Right lobe of liver (tissue), 4 donors: ENCODE results near the gene PDF.
"Not testable (repeated sequence)": the region's sequence is repeated elsewhere in the genome, so short reads cannot be mapped to it uniquely, and the experiment has no call there.

Source experiments
- POLR2A ChIP-seq: fragments of 450-650 bp; IDR thresholded peaks from one replicate; pipeline ENCODE4 v1.6.1; 2017; ENCODE audit warnings: antibody characterized with exemption, mild to moderate bottlenecking
- TF ChIP-seq, protein P1 (sequence below), 4 donors: fragments of 200-600 bp in 3 of 4; fragments of 450-650 bp in 1 of 4; IDR thresholded peaks; one replicate each; pipeline versions ENCODE4 v1.5.1 to v1.8.0; 2016 to 2022; ENCODE audit warnings: antibody characterized with exemption in 4 of 4, mild to moderate bottlenecking in 2 of 4
- donor health status: DM: no; HTN: no; CAD: no.
- donor health status: DM: no; HTN: no; CAD: no.
- donor health status: DM: no; HTN: yes; CAD: no.

DNA sequence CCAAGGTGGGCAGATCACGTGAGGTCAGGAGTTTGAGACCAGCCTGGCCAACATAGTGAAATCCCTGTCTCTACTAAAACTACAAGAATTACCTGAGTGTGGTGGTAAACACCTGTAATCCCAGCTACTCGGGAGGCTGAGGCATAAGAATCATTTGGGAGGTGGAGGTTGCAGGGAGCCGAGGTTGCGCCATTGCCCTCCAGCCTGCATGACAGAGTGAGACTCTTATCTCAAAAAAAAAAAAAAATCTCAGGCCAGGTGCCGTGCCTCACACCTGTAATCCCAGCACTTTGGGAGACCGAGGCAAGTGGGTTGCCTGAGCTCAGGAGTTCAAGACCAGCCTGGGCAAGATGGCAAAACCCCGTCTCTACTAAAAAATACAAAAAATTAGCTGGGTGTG, 33.6 kb downstream of the PDF start:
- TF ChIP-seq, protein P1, sequence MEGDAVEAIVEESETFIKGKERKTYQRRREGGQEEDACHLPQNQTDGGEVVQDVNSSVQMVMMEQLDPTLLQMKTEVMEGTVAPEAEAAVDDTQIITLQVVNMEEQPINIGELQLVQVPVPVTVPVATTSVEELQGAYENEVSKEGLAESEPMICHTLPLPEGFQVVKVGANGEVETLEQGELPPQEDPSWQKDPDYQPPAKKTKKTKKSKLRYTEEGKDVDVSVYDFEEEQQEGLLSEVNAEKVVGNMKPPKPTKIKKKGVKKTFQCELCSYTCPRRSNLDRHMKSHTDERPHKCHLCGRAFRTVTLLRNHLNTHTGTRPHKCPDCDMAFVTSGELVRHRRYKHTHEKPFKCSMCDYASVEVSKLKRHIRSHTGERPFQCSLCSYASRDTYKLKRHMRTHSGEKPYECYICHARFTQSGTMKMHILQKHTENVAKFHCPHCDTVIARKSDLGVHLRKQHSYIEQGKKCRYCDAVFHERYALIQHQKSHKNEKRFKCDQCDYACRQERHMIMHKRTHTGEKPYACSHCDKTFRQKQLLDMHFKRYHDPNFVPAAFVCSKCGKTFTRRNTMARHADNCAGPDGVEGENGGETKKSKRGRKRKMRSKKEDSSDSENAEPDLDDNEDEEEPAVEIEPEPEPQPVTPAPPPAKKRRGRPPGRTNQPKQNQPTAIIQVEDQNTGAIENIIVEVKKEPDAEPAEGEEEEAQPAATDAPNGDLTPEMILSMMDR (IDR thresholded peaks at IDR 0.05) = not testable (repeated sequence)
- TF ChIP-seq POLR2A = not testable (repeated sequence)
